Cerebellar nuclear complex (tissue), 1 donor: ENCODE measurements around the gene ORMDL3.

ENCODE experiments used
- DNase-seq, 2 experiments: peaks; one replicate each; lab custom pipeline; 2025; lab: John Stamatoyannopoulos, UW

ORMDL3 gene

GRCh38 chr17:39871801-39872200, 55.6 kb downstream of the ORMDL3 start:
- no peak for DNase-seq
